OCI-M1 (cell line): ENCODE data around the gene CCNT1.
"Not testable (repeated sequence)": the region's sequence is repeated elsewhere in the genome, so short reads cannot be mapped to it uniquely, and the experiment has no call there.

Experiments
- DNase-seq: peaks from one replicate; lab custom pipeline; 2025; lab: John Stamatoyannopoulos, UW

CCNT1 gene

DNA sequence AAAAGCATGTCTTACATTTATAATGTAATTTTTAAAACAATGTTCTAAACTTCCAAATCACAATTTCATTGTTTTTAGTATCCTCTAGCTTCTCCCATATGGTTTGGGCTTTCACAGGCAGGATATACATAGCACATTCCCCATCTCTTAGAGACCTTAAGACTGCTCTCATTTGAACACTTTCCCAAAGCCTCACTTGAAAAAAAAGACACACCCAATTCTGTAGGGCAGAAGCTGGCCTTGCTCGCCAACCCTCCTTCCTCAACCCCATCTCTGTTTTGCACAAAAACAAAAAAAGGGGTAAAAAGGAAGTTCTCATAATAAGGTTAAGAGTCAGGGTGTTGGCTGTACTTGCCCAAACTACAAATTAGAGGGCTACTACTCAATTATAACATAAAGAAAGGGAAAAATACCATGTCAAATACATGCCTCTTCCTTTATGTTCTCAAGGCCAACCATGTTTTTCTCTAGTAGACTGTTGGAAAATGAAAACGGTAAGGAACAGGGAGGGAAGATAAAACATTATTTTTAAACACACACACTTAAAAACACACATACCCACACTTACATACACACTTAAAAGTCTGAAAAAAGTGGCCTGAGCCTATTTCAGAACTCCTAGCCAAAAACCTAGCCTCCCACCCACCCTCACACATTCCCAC lies 24.6 kb downstream of the CCNT1 start:
- DNase-seq: no peak

DNA sequence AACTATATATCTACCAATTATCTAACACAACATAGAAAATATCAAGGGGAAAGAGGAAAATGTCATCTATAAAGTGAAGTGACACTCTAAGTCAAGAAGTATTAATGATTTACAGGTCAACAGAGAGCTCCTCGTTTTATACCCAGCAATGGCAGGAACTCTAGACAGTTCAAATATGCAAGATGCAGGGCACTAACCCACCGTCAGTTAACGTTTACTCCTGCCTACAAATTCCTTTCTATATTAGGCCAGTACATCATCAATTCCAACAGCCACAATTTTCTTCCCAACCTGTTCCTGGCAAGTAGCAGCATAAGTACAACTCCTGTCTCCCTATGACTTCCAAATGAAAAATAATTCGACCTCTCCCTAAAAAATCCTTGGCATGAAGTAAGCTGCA lies 25.5 kb downstream of the CCNT1 start:
- DNase-seq: no peak

DNA sequence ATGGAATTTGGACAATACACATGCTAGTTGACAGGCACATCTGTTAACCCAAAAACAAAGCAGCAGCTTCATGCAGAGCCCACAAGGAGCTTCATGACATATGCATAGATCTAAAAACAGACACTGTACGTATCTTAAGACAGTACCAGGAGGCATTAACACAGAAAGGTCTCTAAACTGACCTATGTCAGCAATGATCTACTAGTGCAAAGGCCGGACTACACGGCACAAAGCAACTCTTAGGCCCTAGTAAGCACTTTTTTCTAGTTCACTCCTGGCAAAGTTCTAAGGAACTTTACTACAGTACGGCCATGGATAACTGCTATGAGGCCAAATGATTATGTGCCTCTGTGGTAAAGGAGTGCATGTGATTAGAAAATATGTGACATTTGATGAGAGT lies 26.1 kb downstream of the CCNT1 start:
- no peak for DNase-seq

DNA sequence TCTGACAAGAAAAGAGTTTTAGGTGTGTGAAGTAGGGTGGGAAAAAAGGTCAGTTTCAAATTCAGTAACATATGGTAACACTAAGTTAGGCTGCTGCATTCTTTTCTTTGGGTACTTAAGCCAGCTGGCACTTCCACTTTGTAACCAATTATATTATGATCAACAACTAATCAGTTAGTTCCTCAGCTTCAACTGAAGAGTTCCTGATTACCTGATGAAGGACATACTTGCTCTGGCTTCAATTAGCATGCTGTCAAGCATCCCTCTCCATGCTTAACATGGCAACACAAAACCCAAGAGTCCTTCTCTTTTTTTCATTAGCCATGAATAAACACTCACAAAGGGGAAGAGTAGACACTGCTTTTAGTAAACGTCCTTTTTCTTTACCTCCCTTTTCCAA lies 27.7 kb downstream of the CCNT1 start:
- no peak for DNase-seq

DNA sequence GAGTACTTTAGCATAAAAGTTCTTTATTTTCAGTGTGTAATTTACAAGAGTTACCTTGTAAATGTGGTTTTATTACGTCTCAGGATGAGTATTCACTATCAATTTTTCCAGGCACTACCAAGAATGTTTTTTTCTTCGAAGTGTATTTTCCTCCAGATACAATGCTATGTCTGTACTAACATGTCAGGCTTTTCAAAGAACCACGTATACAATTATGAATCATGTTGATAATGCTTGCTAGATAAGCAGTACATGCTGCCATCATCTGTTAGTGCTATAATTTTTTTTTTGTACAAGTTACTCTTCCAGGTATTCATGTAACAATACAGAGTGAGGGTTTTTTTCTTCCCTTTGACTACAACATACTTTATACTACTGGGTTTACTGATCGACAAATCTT lies 28.9 kb downstream of the CCNT1 start:
- no peak for DNase-seq

DNA sequence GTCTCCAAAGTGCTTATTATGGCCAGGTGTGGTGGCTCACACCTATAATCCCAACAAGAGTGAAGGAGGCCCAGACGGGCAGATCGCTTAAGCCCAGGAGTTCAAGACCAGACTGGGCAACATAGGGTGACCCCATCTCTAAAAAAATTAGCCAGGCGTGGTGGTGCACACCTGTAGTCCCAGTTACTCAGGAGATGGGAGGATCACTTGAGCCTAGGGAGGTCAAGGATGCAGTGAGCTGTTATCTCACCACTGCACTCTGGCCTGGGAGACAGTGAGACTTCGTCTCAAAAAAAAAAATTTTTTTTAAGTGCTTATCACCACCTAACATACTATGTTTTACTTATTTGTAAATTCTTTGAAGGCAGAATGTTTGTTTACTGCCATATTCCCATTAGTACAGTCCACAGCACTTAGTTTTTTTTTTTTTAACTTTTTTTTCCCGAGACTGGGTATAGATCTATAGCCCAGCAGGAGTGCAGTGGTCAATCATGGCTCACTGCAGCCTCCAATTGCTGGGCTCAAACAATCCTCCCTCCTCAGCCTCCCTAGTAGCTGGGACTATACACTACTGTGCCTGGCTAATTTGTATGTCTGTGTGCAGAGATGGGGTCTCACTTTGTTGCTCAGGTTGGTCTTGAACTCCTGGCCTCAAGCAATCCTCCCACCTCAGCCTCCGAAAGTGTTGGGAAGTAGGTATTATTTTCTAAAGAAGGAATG lies 29.7 kb downstream of the CCNT1 start:
- peak; percentile 29 for DNase-seq

DNA sequence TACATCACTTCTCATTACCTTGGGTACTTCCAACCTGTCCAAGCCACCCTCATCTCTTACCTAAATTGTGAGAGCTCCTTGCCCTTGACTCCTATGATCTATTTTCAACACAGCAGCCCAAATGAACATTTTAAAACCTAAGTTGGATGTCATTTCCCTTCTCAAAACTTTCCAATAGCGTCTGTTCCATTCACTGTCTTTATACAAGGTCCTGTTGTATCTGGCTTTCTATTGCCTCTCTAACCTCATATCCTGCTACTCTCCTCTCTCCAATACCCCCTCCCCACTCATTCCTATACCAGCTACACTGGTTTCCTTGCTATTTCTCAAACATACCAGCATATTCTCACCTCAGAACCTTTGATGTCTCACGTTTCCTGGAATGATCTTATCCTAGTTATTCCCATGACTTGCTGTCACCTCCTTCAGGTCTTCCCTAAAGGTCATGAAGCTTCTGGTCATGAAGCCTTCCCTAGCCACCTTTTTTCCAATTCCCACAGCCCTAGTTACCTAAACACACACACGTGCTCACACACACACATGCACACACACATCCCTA lies 30.4 kb downstream of the CCNT1 start:
- DNase-seq: no peak

DNA sequence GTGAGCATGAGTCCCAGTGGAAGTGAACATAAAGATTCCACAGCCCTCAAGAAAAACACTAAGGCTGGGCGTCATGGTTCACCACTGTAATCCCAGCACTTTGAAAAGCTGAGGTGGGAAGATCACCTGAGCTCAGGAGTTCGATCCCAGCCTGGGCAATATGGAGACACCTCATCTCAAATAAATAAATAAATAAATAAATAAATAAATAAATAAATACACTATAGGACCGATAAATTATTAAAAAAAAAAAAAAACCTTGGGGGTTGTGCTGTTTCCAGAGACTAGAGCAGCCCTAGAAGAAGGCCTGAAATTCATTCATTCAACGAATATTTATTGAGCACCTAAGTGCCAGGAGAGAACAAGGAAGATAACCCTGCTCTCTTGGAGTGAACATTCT lies 33.0 kb downstream of the CCNT1 start:
- no peak for DNase-seq

DNA sequence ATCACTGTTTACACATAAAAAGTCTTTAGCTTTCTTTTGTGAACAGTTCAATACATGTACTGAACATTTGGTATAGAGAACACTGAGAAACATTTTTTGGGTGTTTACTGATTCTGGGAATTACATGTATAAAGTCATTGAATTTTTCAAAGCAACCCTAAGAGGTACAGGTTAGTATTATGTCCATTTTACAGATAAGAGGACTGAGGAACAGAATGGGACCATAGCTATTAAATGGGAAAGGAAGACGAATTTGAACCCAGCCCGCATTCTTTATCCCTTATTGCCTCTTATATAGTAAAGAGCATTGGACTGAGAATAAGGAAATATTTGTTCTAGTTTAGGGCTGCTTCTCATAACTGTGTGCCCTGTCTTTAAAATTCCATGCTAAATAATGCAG lies 33.6 kb downstream of the CCNT1 start:
- no peak for DNase-seq

DNA sequence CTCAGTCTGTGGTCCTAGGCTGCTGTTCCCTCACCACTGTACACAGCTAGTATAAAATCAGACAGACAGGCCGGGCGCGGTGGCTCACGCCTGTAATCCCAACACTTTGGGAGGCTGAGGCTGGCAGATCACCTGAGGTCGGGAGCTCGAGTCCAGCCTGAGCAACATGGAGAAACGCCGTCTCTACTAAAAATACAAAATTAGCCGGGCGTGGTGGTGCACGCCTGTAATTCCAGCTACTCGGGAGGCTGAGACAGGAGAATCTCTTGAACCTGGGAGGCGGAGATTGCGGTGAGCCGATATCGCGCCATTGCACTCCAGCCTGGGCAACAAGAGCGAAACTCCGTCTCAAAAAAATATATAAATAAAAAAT lies 34.0 kb downstream of the CCNT1 start:
- not testable (repeated sequence) for DNase-seq

DNA sequence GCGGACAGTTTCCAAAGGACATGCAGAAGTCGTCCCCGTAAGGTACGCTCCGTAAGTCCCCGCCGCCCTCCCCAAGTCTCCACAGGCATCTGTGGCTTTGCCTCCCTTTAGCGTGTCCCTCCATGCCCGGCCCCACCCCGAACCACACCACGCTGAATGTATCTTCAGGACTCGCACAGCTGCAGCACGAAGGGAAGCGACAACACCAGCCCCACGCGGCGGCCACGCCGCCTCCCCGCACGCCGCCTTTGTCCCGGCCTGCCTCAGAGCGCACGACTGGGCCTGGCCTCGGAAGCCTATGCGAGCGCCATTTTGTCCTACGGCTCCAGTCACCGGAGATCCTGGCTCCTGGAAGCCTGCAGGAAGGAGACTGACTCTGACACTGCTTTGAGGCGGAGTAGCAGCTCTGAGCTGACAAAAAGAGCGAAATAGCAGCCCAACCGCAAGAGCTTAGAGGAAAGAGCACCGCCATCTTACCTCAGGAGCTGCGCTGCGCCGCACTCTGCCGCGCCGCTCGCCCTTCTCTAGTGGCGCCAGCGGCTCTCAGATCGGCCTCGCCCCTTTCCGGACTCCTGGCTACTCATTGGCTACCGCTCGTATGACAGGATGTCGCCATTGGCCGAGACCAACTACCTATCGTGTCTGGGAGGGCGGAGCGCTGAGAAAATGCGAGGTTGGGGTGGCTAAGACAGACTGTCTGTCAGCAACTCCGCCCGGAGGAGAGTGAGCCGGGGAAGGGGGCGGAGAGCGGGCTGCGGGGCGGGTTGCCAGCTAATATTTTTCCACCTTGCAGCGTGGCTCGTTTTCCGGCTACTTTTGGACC lies 34.6 kb downstream of the CCNT1 start, which contains the start of gene KANSL2:
TSS of gene KANSL2 (minus strand) at position 529 of the 823 bp plus-strand sequence. CDS start 606 bp downstream, outside the sequence.
- peak; percentile 99 for DNase-seq

DNA sequence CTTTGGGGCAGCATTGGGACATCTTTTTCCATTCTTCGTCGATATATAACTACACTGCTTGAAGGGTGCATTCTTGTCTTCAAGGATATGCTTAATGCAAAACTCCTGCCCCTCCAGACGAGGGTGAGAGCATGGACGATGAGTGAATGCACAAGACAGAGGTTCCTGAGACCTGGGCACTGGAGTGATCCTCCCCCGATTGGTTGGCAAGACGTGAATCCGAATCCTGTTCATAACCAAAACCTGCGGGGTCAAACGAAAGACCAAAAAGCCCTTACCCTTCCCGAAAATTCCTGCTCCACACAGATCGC lies 35.2 kb downstream of the CCNT1 start:
- peak; percentile 60 for DNase-seq

DNA sequence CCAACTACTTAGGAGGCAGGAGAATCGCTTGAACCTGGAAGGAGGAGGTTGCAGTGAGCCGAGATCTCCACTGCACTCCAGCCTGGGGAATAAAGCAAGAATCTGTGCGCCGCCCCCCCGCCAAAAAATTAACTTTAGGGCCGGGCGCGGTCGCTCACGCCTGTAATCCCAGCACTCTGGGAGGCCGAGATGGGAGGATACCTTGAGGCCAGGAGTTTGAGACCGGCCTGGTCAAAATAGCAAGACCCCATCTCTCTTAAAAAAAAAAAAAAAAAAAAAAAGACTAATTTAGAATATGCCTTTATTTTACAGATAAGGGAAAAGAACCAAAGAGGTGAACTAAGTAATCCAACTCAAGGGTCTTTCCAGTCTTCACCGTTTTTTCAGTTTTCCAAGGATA lies 35.6 kb downstream of the CCNT1 start:
- no peak for DNase-seq

DNA sequence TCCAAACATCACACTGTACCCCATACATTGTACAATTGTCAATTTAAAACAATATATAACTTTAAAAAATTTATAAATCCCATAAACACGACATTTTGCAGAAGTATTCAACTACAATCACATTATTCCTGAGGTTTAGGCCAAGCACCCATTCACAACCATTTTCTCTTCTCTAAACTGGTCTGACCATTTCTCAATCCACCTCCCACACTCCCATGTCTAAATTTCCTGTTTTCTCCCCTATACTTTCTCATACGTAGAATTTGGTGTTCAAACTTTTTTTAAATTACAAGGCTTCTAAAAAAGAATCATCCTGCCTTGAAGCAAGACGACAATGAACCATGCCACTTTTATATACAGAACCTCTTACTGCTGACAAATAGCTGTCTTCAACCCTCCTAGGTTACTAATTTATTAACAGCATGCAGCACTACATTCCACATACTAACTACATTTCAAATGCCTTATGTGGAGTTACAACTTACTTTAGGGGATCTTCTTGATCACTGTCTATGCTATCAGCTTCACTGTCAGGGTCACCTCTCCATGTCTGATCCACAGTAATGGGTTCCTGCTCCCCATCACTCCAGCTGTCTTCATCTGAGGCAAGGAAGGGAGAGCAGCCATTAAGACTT lies 37.8 kb downstream of the CCNT1 start:
- DNase-seq: no peak

DNA sequence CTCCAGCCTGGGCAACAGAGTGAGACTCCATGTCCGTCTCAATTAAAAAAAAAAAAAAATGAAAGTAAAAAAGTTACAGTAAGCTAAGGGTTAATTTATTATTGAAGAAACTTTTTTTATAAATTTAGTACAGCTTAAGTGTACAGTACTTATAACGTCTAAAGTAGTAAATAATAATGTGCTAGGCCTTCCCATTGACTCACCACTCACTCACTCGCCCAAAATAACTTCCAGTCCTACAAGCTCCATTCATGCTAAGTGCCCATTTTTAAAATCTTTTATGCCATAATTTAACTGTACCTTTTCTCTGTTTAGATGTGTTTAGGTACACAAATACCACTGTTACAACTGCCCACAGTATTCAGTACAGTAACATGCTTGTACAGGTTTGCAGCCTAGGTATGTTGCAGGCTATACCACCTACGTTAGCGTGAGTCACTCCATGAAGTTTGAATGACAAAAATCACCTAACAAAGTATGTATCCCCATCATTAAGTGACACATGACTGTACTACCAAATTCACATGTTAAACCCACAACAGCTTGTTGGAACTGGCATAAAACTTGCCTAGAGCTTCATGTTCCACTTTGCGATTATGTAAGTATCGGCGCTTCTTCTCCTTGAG lies 45.2 kb downstream of the CCNT1 start:
- no peak for DNase-seq

DNA sequence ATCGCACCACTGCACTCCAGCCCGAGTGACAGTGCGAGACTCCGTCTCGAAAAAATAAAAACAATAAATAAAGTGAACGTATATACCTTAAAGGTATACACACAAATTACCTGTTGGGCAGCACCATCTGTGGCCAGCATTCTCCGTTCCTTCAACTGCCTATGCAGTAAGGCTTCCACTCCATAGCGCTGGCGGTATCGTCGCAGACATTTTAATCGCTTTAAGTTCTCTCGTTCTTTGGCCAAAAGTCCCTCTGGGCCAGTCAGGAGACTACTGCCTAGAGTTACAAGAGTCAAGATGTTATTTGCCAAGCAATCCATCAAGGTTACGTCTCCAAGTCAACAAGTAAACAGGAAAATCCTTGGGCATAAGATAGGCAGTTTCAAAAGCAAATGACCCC lies 47.5 kb downstream of the CCNT1 start:
- no peak for DNase-seq

DNA sequence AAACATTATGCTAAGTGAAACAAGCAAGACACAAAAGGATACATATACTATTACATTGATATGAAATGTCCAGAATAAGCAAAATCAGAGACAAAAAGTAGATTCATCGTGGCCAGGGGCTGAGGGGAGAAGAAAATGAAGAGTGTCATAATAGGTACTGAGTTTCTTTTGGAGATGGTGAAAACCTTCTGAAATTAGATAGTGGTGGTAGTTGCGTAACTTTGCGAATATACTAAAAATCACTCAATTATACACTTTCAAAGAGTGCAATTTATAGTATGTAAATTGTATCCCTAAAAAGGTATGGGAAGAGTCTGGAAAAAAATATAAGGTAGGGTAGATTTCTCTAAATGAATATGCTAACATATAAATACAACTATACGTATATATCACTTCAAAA lies 56.6 kb downstream of the CCNT1 start:
- no peak for DNase-seq

DNA sequence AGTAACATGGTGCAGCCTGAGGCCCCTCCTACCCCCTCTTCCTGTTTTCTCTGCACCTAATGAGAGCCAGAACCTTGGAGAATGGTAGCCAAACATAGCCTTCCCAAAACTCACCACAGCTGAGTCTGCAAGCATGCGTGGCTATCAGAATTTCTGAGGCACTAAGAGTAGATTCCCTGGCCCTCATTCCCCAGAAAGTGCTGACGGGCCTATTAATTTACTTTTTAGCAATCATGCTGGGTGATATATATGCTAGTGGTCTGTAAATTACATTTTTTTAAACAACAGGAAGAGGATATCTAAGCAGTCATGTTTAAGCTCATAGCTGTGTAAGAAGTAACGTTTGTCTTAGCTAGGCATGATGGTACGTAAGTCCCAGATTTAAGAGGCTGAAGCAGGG lies 64.8 kb downstream of the CCNT1 start:
- no peak for DNase-seq

DNA sequence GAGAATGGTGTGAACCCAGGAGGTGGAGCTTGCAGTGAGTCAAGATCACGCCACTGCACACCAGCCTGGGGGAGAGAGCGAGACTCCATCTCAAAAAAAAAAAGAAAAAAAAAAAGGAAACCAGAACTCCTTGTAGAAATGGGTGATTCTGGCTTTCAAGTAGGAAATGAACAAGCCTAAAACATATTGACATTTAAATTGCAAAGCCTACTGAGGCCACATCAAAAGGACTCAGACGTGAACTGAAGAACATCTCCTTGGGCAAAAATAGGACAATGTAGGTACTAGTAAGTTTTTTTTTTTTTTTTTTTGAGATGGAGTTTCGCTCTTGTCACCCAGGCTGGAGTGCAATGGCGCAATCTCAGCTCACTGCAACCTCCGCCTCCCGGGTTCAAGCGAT lies 71.2 kb downstream of the CCNT1 start:
- DNase-seq: not testable (repeated sequence)

DNA sequence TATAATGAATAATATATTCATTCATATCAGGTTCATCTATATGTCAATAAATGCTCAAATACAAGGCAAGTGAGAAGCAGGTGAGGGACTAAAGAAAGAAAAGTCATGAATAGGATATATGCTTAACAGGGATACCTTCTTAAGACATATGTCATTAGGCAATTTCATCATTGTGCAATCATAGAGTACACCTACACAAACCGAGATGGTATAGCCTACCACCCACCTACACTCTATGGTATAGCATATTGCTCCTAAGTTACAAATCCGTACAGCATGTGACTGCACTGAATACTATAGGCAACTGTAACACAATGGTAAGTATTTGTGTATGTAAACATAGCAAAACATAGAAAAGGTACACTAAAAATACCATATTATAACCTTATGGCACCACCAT lies 73.5 kb downstream of the CCNT1 start:
- no peak for DNase-seq

DNA sequence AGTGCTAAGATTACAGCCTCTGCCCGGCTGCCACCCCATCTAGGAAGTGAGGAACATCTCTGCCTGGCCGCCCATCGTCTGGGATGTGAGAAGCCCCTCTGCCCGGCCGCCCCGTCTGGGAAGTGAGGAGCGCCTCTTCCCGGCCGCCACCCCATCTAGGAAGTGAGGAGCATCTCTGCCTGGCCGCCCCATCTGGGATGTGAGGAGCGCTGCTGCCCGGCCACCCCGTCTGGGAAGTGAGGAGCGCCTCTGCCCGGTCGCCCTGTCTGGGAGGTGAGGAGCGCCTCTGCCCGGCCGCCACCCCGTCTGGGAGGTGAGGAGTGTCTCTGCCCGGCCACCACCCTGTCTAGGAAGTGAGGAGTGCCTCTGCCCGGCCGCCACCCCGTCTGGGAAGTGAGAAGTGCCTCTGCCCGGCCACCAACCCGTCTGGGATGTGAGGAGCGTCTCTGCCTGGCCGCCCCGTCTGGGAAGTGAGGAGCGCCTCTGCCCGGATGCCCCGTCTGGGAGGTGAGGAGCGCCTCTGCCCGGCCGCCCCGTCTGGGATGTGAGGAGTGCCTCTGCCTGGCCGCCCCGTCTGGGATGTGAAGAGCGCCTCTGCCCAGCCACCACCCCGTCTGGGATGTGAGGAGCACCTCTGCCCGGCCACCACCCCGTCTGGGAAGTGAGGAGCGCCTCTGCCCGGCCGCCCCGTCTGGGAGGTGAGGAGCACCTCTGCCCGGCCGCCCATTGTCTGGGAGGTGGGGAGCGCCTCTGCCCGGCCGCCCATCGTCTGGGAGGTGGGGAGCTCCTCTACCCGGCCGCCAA lies 74.6 kb downstream of the CCNT1 start:
- not testable (repeated sequence) for DNase-seq
